GM12878 (cell line): ENCODE data around the gene IP6K3.

Source experiments
- BCL3 ChIP-seq: IDR thresholded peaks from 2 replicates; pipeline ENCODE4 v1.6.1; 2011; ENCODE audit warnings: borderline replicate concordance, low read depth, mild to moderate bottlenecking, moderate library complexity, low read length; ENCODE audit not compliant: insufficient read depth, poor library complexity, severe bottlenecking
- CHD1 ChIP-seq: IDR thresholded peaks from 2 replicates; pipeline ENCODE4 v1.6.1; 2012; ENCODE audit warnings: low read depth, low read length, improper control_type of control experiment
- CTCF ChIP-seq, 3 experiments: IDR thresholded peaks in 2 of 3; conservative IDR thresholded peaks in 1 of 3; 2 replicates each; pipeline ENCODE4 v1.5.1; 2011; ENCODE audit warnings: low read depth in 3 of 3, low read length in 3 of 3, mild to moderate bottlenecking in 3 of 3, control low read depth in 2 of 3, moderate library complexity in 2 of 3, inconsistent platforms in 1 of 3, mixed read lengths in 1 of 3; ENCODE audit not compliant: control insufficient read depth in 2 of 3, insufficient read depth in 1 of 3; ENCODE audit errors: extremely low read depth in 1 of 3
- EZH2 ChIP-seq: IDR thresholded peaks from 2 replicates; pipeline ENCODE4 v1.6.1; 2012; ENCODE audit warnings: low read depth, mild to moderate bottlenecking, control low read depth, inconsistent platforms, low read length, borderline replicate concordance; ENCODE audit not compliant: control insufficient read depth
- IKZF1 ChIP-seq: fragments of 450-650 bp; conservative IDR thresholded peaks from 2 replicates; pipeline ENCODE4 v1.6.1; 2017; ENCODE audit warnings: antibody characterized with exemption, mild to moderate bottlenecking
- MYC ChIP-seq: IDR thresholded peaks from 2 replicates; pipeline ENCODE4 v1.6.1; 2011; ENCODE audit warnings: mild to moderate bottlenecking, low read length, moderate library complexity, inconsistent platforms; ENCODE audit not compliant: insufficient read depth, insufficient replicate concordance, insufficient read length, severe bottlenecking
- POLR2A ChIP-seq: IDR thresholded peaks from 2 replicates; pipeline ENCODE4 v1.6.1; 2011; ENCODE audit warnings: low read depth, mild to moderate bottlenecking, low read length
- RAD21 ChIP-seq: IDR thresholded peaks from 2 replicates; pipeline ENCODE4 v1.6.1; 2011; ENCODE audit warnings: mild to moderate bottlenecking, low read depth, low read length, moderate library complexity; ENCODE audit not compliant: insufficient read depth
- TAF1 ChIP-seq: IDR thresholded peaks from 2 replicates; pipeline ENCODE4 v1.6.1; 2011; ENCODE audit warnings: mild to moderate bottlenecking, low read depth, low read length, borderline replicate concordance
- ZNF274 ChIP-seq: IDR thresholded peaks from one replicate; pipeline ENCODE4 v1.8.0; 2011; ENCODE audit not compliant: insufficient read length, insufficient read depth
- ZZZ3 ChIP-seq: IDR thresholded peaks from 2 replicates; pipeline ENCODE4 v1.6.1; 2011; ENCODE audit warnings: low read depth; ENCODE audit not compliant: control insufficient read depth, insufficient read length

- TF ChIP-seq RAD21: no peak
- no peak for TF ChIP-seq IKZF1
- no peak for TF ChIP-seq POLR2A
- no peak for TF ChIP-seq CTCF (IDR thresholded peaks at IDR 0.05 in 2 of 3, conservative IDR thresholded peaks at IDR 0.05 in 1 of 3; ENCODE audit: control insufficient read depth in 2 of 3, extremely low read depth in 1 of 3, insufficient read depth in 1 of 3, low read depth in 3 of 3, low read length in 3 of 3)
- TF ChIP-seq TAF1: no peak
- TF ChIP-seq MYC: no peak
- no peak for TF ChIP-seq BCL3
- TF ChIP-seq CHD1: no peak
- TF ChIP-seq ZNF274: no peak
- TF ChIP-seq EZH2: no peak
- TF ChIP-seq ZZZ3: no peak
Observed at GRCh38 chr6:33790910-33791309, 44.2 kb upstream of the IP6K3 start.
